WTC11 (cell line): ENCODE data around the gene TMEM132E. TPM values are rescaled to one million over a fixed set of nuclear protein-coding genes. Genes with fewer than 3 reads are reported as not detected.

Experiments
- ATAC-seq: fragments of 200-7000 bp; cut with Tn5 transposase; 2 replicates; pipeline ENCODE4 v1.10.0; 2021; ENCODE audit warnings: mild to moderate bottlenecking, moderate library complexity
- CTCF ChIA-PET: fragments of 300-600 bp; sonication (Branson Sonifier 250); formaldehyde crosslinking; loops from one replicate; lab custom pipeline; 2021; ENCODE audit warnings: antibody characterized with exemption; lab: Charles Lee
- POLR2A ChIA-PET: fragments of 350-600 bp; sonication (Branson Sonifier 250); formaldehyde crosslinking; loops from one replicate; lab custom pipeline; 2021; ENCODE audit warnings: antibody characterized with exemption; lab: Charles Lee
- DNase-seq: peaks from one replicate; pipeline ENCODE4 v3.0.0; 2021; ENCODE audit warnings: low spot score
- H3K27ac Mint-ChIP-seq: 2 replicates; pipeline ENCODE4 v1.8.0; 2021; ENCODE audit warnings: mixed read lengths
- H3K27me3 Mint-ChIP-seq: 2 replicates; pipeline ENCODE4 v1.8.0; 2021; ENCODE audit warnings: low read depth, mild to moderate bottlenecking, moderate library complexity, mixed read lengths
- H3K36me3 Mint-ChIP-seq: 2 replicates; pipeline ENCODE4 v1.8.0; 2021; ENCODE audit warnings: mixed read lengths
- H3K4me1 Mint-ChIP-seq: 2 replicates; pipeline ENCODE4 v1.8.0; 2022; ENCODE audit warnings: mixed read lengths
- H3K4me3 Mint-ChIP-seq: 2 replicates; pipeline ENCODE4 v1.8.0; 2021; ENCODE audit warnings: mild to moderate bottlenecking, moderate library complexity, mixed read lengths
- H3K9me3 Mint-ChIP-seq: 2 replicates; pipeline ENCODE4 v1.8.0; 2021; ENCODE audit warnings: mixed read lengths
- FOXP1 ChIP-seq: sonication (generic); formaldehyde crosslinking; IDR thresholded peaks from 2 replicates; pipeline ENCODE4 v1.8.0; 2022; ENCODE audit warnings: missing genetic modification reagents, mild to moderate bottlenecking, moderate library complexity, borderline replicate concordance
- GRHL2 ChIP-seq: fragments of 250-450 bp; sonication (Bioruptor Pico); IDR thresholded peaks from 2 replicates; pipeline ENCODE4 v1.8.0; 2022; ENCODE audit warnings: mild to moderate bottlenecking, moderate library complexity; ENCODE audit not compliant: insufficient replicate concordance, severe bottlenecking
- RORB ChIP-seq: fragments of 250-450 bp; sonication (Bioruptor Pico); IDR thresholded peaks from 2 replicates; pipeline ENCODE4 v1.9.0; 2021; ENCODE audit warnings: mild to moderate bottlenecking
- SMAD3 ChIP-seq: sonication (generic); formaldehyde crosslinking; IDR thresholded peaks from 2 replicates; pipeline ENCODE4 v1.8.0; 2022; ENCODE audit warnings: missing genetic modification reagents, mild to moderate bottlenecking, borderline replicate concordance
- TCF7 ChIP-seq: sonication (generic); formaldehyde crosslinking; IDR thresholded peaks from 2 replicates; pipeline ENCODE4 v1.8.0; 2022; ENCODE audit warnings: mild to moderate bottlenecking, low read depth, missing genetic modification reagents, moderate library complexity
- TEAD1 ChIP-seq: sonication (generic); formaldehyde crosslinking; IDR thresholded peaks from 2 replicates; pipeline ENCODE4 v1.8.0; 2022; ENCODE audit warnings: mild to moderate bottlenecking, missing genetic modification reagents
- ZNF219 ChIP-seq: sonication (generic); formaldehyde crosslinking; IDR thresholded peaks from 2 replicates; pipeline ENCODE4 v1.8.0; 2023; ENCODE audit warnings: missing genetic modification reagents, mild to moderate bottlenecking, borderline replicate concordance
- ZNF671 ChIP-seq: fragments of 250-450 bp; sonication (Bioruptor Pico); IDR thresholded peaks from 2 replicates; pipeline ENCODE4 v1.8.0; 2021; ENCODE audit warnings: mild to moderate bottlenecking
- total RNA-seq: library from RNA; stranded (reverse); gene quantifications from 3 replicates; pipeline ENCODE4 v1.2.3, GENCODE V29; 2021
- TF ChIP-seq, protein P1 (sequence below): sonication (generic); formaldehyde crosslinking; IDR thresholded peaks from 2 replicates; pipeline ENCODE4 v1.8.1; 2023; ENCODE audit warnings: mild to moderate bottlenecking, missing genetic modification reagents
- TF ChIP-seq, protein P2 (sequence below): sonication (generic); formaldehyde crosslinking; IDR thresholded peaks from 2 replicates; pipeline ENCODE4 v1.8.1; 2023; ENCODE audit warnings: mild to moderate bottlenecking, missing genetic modification reagents, borderline replicate concordance
- TF ChIP-seq, protein P3 (sequence below): sonication (generic); formaldehyde crosslinking; IDR thresholded peaks from 2 replicates; pipeline ENCODE4 v1.8.1; 2022; ENCODE audit warnings: low read depth, mild to moderate bottlenecking, moderate library complexity, missing genetic modification reagents, borderline replicate concordance
- TF ChIP-seq, protein P4 (sequence below): sonication (generic); formaldehyde crosslinking; IDR thresholded peaks from 2 replicates; pipeline ENCODE4 v1.8.0; 2022; ENCODE audit warnings: mild to moderate bottlenecking, missing genetic modification reagents
- TF ChIP-seq, protein P5 (sequence below): sonication (generic); formaldehyde crosslinking; IDR thresholded peaks from 2 replicates; pipeline ENCODE4 v1.8.1; 2022; ENCODE audit warnings: missing genetic modification reagents, borderline replicate concordance
- TF ChIP-seq, protein P6 (sequence below): sonication (generic); formaldehyde crosslinking; IDR thresholded peaks from 2 replicates; pipeline ENCODE4 v1.8.1; 2023; ENCODE audit warnings: mild to moderate bottlenecking, moderate library complexity, missing genetic modification reagents
- TF ChIP-seq, protein P7 (sequence below): sonication (generic); formaldehyde crosslinking; IDR thresholded peaks from 2 replicates; pipeline ENCODE4 v1.8.1; 2022; ENCODE audit warnings: mild to moderate bottlenecking, missing genetic modification reagents, moderate library complexity, borderline replicate concordance

Gene TMEM132E
- total RNA-seq, 1 experiment from 2014 or later: 1.2 TPM

DNA sequence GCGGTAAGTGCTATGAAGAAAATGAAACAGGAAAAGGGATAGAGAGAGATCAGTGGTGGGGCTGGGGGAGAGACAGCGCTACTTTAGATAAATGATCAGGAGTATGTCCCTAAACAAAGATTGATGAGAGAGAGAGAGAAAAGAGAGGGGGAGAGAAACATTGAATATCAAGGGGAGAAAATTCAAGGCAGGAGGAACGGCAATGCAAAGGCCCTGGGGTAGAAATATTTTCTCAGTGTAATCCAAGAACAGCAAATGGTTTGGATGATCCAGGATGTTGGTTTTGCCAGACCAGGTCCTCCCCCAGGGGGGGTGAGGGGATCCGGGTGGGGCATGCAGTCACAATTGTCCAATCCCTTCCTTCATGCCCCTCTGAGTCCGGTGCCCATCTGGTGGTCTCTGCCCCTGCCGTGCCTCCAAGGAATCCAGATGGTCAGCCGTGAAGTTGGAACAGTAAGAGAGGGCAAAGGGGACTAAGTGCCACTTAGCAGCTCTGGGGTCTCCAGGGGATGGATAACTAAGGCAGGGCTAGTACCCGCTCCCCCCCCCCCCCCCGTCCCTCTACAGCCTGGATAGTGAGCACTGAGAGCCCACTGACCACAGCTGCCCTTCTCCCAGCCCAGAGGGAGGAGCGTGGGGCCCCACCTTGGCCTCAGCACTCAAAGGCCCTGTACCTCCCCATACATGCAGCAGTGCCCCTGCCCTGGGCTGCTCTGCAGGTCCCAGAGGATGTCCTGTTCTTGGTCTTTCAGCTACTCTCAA lies 43.7 kb downstream of the TMEM132E start (continued):
- TF ChIP-seq, protein P1, sequence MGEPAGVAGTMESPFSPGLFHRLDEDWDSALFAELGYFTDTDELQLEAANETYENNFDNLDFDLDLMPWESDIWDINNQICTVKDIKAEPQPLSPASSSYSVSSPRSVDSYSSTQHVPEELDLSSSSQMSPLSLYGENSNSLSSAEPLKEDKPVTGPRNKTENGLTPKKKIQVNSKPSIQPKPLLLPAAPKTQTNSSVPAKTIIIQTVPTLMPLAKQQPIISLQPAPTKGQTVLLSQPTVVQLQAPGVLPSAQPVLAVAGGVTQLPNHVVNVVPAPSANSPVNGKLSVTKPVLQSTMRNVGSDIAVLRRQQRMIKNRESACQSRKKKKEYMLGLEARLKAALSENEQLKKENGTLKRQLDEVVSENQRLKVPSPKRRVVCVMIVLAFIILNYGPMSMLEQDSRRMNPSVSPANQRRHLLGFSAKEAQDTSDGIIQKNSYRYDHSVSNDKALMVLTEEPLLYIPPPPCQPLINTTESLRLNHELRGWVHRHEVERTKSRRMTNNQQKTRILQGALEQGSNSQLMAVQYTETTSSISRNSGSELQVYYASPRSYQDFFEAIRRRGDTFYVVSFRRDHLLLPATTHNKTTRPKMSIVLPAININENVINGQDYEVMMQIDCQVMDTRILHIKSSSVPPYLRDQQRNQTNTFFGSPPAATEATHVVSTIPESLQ (CRISPR knock-in tag): no peak
- no peak for TF ChIP-seq FOXP1 (CRISPR knock-in tag)
- no peak for TF ChIP-seq GRHL2 (CRISPR knock-in tag)
- TF ChIP-seq, protein P2, sequence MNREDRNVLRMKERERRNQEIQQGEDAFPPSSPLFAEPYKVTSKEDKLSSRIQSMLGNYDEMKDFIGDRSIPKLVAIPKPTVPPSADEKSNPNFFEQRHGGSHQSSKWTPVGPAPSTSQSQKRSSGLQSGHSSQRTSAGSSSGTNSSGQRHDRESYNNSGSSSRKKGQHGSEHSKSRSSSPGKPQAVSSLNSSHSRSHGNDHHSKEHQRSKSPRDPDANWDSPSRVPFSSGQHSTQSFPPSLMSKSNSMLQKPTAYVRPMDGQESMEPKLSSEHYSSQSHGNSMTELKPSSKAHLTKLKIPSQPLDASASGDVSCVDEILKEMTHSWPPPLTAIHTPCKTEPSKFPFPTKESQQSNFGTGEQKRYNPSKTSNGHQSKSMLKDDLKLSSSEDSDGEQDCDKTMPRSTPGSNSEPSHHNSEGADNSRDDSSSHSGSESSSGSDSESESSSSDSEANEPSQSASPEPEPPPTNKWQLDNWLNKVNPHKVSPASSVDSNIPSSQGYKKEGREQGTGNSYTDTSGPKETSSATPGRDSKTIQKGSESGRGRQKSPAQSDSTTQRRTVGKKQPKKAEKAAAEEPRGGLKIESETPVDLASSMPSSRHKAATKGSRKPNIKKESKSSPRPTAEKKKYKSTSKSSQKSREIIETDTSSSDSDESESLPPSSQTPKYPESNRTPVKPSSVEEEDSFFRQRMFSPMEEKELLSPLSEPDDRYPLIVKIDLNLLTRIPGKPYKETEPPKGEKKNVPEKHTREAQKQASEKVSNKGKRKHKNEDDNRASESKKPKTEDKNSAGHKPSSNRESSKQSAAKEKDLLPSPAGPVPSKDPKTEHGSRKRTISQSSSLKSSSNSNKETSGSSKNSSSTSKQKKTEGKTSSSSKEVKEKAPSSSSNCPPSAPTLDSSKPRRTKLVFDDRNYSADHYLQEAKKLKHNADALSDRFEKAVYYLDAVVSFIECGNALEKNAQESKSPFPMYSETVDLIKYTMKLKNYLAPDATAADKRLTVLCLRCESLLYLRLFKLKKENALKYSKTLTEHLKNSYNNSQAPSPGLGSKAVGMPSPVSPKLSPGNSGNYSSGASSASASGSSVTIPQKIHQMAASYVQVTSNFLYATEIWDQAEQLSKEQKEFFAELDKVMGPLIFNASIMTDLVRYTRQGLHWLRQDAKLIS (CRISPR knock-in tag): no peak
- TF ChIP-seq SMAD3 (CRISPR knock-in tag): no peak
- TF ChIP-seq TEAD1 (CRISPR knock-in tag): no peak
- TF ChIP-seq, protein P3, sequence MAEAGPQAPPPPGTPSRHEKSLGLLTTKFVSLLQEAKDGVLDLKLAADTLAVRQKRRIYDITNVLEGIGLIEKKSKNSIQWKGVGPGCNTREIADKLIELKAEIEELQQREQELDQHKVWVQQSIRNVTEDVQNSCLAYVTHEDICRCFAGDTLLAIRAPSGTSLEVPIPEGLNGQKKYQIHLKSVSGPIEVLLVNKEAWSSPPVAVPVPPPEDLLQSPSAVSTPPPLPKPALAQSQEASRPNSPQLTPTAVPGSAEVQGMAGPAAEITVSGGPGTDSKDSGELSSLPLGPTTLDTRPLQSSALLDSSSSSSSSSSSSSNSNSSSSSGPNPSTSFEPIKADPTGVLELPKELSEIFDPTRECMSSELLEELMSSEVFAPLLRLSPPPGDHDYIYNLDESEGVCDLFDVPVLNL (CRISPR knock-in tag): no peak
- no peak for TF ChIP-seq TCF7 (CRISPR knock-in tag)
- TF ChIP-seq, protein P4, sequence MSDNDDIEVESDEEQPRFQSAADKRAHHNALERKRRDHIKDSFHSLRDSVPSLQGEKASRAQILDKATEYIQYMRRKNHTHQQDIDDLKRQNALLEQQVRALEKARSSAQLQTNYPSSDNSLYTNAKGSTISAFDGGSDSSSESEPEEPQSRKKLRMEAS: no peak

DNA sequence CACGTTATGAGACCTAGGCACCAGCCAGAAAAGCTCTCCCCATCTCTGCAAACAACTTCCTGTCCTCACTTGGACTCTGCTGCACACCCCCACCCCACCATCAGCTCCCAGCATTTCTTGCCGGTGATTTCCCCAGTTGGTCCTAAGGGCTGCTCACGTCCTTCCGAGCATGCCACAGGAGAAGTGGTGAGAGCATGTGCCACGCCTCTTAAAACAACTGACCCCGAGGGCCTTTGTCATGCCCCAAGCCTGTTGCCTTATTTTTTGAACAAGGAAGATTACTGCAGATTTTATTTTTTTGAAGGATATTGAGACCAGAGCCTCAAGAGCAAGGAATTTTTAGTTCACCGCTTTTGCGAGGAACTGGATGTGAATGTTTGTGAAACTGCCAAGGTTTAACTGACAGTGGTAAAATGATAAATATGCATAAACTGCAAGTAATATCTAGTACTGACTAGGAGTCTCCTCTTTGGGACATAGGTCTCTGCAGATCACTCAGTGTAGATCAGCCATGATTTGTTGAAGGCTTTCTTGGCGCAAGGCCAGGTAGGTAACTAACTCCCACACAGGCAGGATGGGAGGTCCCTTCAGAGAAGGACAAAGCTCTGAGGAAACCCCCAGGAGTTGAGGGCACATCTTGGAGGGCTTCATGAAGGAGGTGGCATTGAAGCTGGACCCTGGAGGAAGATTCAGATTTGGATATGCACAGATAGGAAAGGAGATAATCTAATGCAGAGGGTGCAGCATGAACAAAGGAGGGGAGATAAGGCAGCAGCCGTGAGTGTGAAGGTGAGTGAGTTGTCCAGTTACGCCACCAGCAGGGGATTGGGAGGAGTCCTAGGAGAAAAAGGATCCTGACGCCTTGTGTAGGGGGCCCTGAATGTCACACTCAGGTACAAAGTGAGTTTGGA lies 44.7 kb downstream of the TMEM132E start:
- CTCF ChIA-PET: interaction anchor here (0.9 to 2.5 kb wide), 5 partner anchors 9 to 42 kb away, joined by 3 to 22 read pairs (median 3); no protein-coding TSS in a partner anchor
- POLR2A ChIA-PET: no interaction called here
- peak; percentile 44 for ATAC-seq

More for the DNA sequence above, 44.7 kb downstream of the TMEM132E start:
- DNase-seq: no peak
- H3K4me3 Mint-ChIP-seq: no peak overlapping the region
- no peak for TF ChIP-seq ZNF671 (CRISPR knock-in tag)
- TF ChIP-seq ZNF219 (CRISPR knock-in tag): no peak
- TF ChIP-seq, protein P5, sequence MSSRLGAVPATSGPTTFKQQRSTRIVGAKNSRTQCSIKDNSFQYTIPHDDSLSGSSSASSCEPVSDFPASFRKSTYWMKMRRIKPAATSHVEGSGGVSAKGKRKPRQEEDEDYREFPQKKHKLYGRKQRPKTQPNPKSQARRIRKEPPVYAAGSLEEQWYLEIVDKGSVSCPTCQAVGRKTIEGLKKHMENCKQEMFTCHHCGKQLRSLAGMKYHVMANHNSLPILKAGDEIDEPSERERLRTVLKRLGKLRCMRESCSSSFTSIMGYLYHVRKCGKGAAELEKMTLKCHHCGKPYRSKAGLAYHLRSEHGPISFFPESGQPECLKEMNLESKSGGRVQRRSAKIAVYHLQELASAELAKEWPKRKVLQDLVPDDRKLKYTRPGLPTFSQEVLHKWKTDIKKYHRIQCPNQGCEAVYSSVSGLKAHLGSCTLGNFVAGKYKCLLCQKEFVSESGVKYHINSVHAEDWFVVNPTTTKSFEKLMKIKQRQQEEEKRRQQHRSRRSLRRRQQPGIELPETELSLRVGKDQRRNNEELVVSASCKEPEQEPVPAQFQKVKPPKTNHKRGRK: no peak
- TF ChIP-seq RORB (CRISPR knock-in tag): no peak
- TF ChIP-seq, protein P1 (CRISPR knock-in tag): no peak
- TF ChIP-seq, protein P6, sequence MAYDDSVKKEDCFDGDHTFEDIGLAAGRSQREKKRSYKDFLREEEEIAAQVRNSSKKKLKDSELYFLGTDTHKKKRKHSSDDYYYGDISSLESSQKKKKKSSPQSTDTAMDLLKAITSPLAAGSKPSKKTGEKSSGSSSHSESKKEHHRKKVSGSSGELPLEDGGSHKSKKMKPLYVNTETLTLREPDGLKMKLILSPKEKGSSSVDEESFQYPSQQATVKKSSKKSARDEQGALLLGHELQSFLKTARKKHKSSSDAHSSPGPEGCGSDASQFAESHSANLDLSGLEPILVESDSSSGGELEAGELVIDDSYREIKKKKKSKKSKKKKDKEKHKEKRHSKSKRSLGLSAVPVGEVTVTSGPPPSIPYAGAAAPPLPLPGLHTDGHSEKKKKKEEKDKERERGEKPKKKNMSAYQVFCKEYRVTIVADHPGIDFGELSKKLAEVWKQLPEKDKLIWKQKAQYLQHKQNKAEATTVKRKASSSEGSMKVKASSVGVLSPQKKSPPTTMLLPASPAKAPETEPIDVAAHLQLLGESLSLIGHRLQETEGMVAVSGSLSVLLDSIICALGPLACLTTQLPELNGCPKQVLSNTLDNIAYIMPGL (CRISPR knock-in tag): no peak
- TF ChIP-seq, protein P7, sequence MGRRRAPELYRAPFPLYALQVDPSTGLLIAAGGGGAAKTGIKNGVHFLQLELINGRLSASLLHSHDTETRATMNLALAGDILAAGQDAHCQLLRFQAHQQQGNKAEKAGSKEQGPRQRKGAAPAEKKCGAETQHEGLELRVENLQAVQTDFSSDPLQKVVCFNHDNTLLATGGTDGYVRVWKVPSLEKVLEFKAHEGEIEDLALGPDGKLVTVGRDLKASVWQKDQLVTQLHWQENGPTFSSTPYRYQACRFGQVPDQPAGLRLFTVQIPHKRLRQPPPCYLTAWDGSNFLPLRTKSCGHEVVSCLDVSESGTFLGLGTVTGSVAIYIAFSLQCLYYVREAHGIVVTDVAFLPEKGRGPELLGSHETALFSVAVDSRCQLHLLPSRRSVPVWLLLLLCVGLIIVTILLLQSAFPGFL: no peak
- no peak for TF ChIP-seq SMAD3 (CRISPR knock-in tag)
- H3K9me3 Mint-ChIP-seq: no peaks in the 10 kb centered on the region
- no peaks in the 10 kb centered on the region for H3K36me3 Mint-ChIP-seq
- no peak overlapping the region; the same call in 1 of the 2 replicates for H3K27ac Mint-ChIP-seq
- peaks cover 33% of the 10 kb centered on the region for H3K4me1 Mint-ChIP-seq
- peaks cover 33% of the 10 kb centered on the region for H3K27me3 Mint-ChIP-seq
